Karpas-422 (cell line): Measurements from ENCODE around the gene HNRNPF. TPM values are rescaled to one million over a fixed set of nuclear protein-coding genes. Genes with fewer than 3 reads are reported as not detected.
A peak's percentile ranks its signal among the peaks of the same experiment; 100 is the strongest.
"Not testable (repeated sequence)": the region's sequence is repeated elsewhere in the genome, so short reads cannot be mapped to it uniquely, and the experiment has no call there.

Experiments used
- DNase-seq: peaks from one replicate; pipeline ENCODE4 v3.0.0-alpha.2; 2015
- H2AFZ ChIP-seq: fragments of 200-600 bp; sonication (generic); 2 replicates; pipeline ENCODE4 v1.6.1; 2014; ENCODE audit warnings: antibody characterized with exemption, low read length, mixed read lengths
- H3K27ac ChIP-seq: fragments of 200-600 bp; sonication (generic); 2 replicates; pipeline ENCODE4 v1.5.1; 2014; ENCODE audit warnings: mild to moderate bottlenecking, low read length, moderate library complexity
- H3K27me3 ChIP-seq: fragments of 200-600 bp; sonication (generic); 2 replicates; pipeline ENCODE4 v1.6.1; 2014; ENCODE audit warnings: low read length, mixed read lengths
- H3K36me3 ChIP-seq: fragments of 200-600 bp; sonication (generic); 2 replicates; pipeline ENCODE4 v1.6.1; 2014; ENCODE audit warnings: low read length, mixed read lengths; ENCODE audit not compliant: insufficient read depth
- H3K4me1 ChIP-seq: fragments of 200-600 bp; sonication (generic); 2 replicates; pipeline ENCODE4 v1.6.1; 2014; ENCODE audit warnings: mild to moderate bottlenecking, low read length, mixed read lengths
- H3K4me2 ChIP-seq: fragments of 200-600 bp; sonication (generic); 2 replicates; pipeline ENCODE4 v1.6.1; 2014; ENCODE audit warnings: low read length, low read depth, mild to moderate bottlenecking; ENCODE audit not compliant: poor library complexity, severe bottlenecking
- H3K4me3 ChIP-seq: fragments of 200-600 bp; sonication (generic); 2 replicates; pipeline ENCODE4 v1.5.1; 2014; ENCODE audit warnings: mild to moderate bottlenecking, antibody characterized with exemption, low read length, mixed read lengths
- H3K79me2 ChIP-seq: fragments of 200-600 bp; sonication (generic); 2 replicates; pipeline ENCODE4 v1.6.1; 2014; ENCODE audit warnings: mild to moderate bottlenecking, low read length, mixed read lengths
- H3K9ac ChIP-seq: fragments of 200-600 bp; sonication (generic); 2 replicates; pipeline ENCODE4 v1.6.0; 2014; ENCODE audit warnings: low read length
- H3K9me2 ChIP-seq: fragments of 200-600 bp; sonication (generic), shearing (Covaris generic); replicated peaks from 2 replicates; pipeline ENCODE4 v1.6.0; 2014; ENCODE audit warnings: mild to moderate bottlenecking, low read length, moderate library complexity; ENCODE audit not compliant: insufficient read depth
- H3K9me3 ChIP-seq: fragments of 300-700, 200-600 bp; sonication (generic); 2 replicates; pipeline ENCODE4 v1.6.1; 2014; ENCODE audit warnings: low read length, mixed read lengths
- H4K20me1 ChIP-seq: fragments of 200-600 bp; sonication (generic); 2 replicates; pipeline ENCODE4 v1.6.1; 2014; ENCODE audit warnings: mild to moderate bottlenecking, antibody characterized with exemption, low read length, low read depth; ENCODE audit not compliant: insufficient read depth
- total RNA-seq: library from RNA; depleted of rRNA; stranded (reverse); fragments of >200 nt; shearing (Covaris generic); gene quantifications from 2 replicates; pipeline ENCODE4 v1.2.3, GENCODE V29; 2014; ENCODE audit warnings: low replicate concordance

HNRNPF gene
- total RNA-seq, 1 experiment from 2014 or later, result 160 TPM

- H3K4me2 ChIP-seq, result no peak overlapping the region
- H3K27me3 ChIP-seq, result no peaks in the 10 kb centered on the region
- no peak overlapping the region for H3K9ac ChIP-seq
- H3K4me3 ChIP-seq, result no peak overlapping the region
- H4K20me1 ChIP-seq, result no peaks in the 10 kb centered on the region
- H3K36me3 ChIP-seq, result no peaks in the 10 kb centered on the region
- H3K27ac ChIP-seq, result no peak overlapping the region
- no peaks in the 10 kb centered on the region for H3K79me2 ChIP-seq
- H3K9me2 ChIP-seq, result no peaks in the 10 kb centered on the region
- H2AFZ ChIP-seq, result no peak overlapping the region
- no peaks in the 10 kb centered on the region for H3K4me1 ChIP-seq
- no peak for DNase-seq
- H3K9me3 ChIP-seq, result no peaks in the 10 kb centered on the region
Measured at GRCh38 chr10:43427166-43427825, 18.3 kb upstream of the HNRNPF start.

- H3K4me1 ChIP-seq, H3K9ac ChIP-seq, H3K9me2 ChIP-seq, H3K4me2 ChIP-seq, H3K9me3 ChIP-seq, H4K20me1 ChIP-seq, H2AFZ ChIP-seq, H3K27ac ChIP-seq, DNase-seq, H3K27me3 ChIP-seq, H3K79me2 ChIP-seq, H3K4me3 ChIP-seq, H3K36me3 ChIP-seq: not testable (repeated sequence)
Measured at GRCh38 chr10:43426476-43426875, 17.5 kb upstream of the HNRNPF start.

- no peaks in the 10 kb centered on the region for H3K27me3 ChIP-seq
- H3K4me3 ChIP-seq, result no peak overlapping the region
- H2AFZ ChIP-seq, result no peak overlapping the region
- no peaks in the 10 kb centered on the region for H3K36me3 ChIP-seq
- peaks cover 21% of the 10 kb centered on the region for H3K4me1 ChIP-seq
- H3K9me2 ChIP-seq, result no peaks in the 10 kb centered on the region
- H3K79me2 ChIP-seq, result no peaks in the 10 kb centered on the region
- H3K9ac ChIP-seq, result no peak overlapping the region
- no peak overlapping the region for H3K4me2 ChIP-seq
- H4K20me1 ChIP-seq, result no peaks in the 10 kb centered on the region
- no peak for DNase-seq
- no peaks in the 10 kb centered on the region for H3K9me3 ChIP-seq
- no peak overlapping the region for H3K27ac ChIP-seq
Measured at GRCh38 chr10:43424416-43424815, 15.4 kb upstream of the HNRNPF start.

GRCh38 chr10:43421944-43422343 is 13.0 kb upstream of the HNRNPF start:
- H3K9ac ChIP-seq, result peak overlapping the region; percentile 81
- peak overlapping the region; percentile 97 for H3K4me2 ChIP-seq
- H3K4me3 ChIP-seq, result peak overlapping the region; percentile 76; the same call in 1 of the 2 replicates
- not testable (repeated sequence) for H2AFZ ChIP-seq, H4K20me1 ChIP-seq, H3K27ac ChIP-seq, DNase-seq, H3K36me3 ChIP-seq, H3K9me2 ChIP-seq, H3K9me3 ChIP-seq, H3K79me2 ChIP-seq, H3K27me3 ChIP-seq
- H3K4me1 ChIP-seq, result peaks cover 33% of the 10 kb centered on the region

- Histone ChIP-seq H3K4me3 (peak overlapping the region; percentile 76), H3K79me2 (no peaks in the 10 kb centered on the region), H3K4me2 (peak overlapping the region; percentile 97), H3K9me3 (no peaks in the 10 kb centered on the region), H3K9ac (peak overlapping the region; percentile 81), H3K36me3 (no peaks in the 10 kb centered on the region), H4K20me1 (no peaks in the 10 kb centered on the region), H3K27ac (peak overlapping the region; percentile 92), H2AFZ (no peak overlapping the region), H3K9me2 (no peaks in the 10 kb centered on the region), H3K27me3 (no peaks in the 10 kb centered on the region), H3K4me1 (peaks cover 33% of the 10 kb centered on the region)
- peak; percentile 61 for DNase-seq
Measured at GRCh38 chr10:43421519-43421918, 12.5 kb upstream of the HNRNPF start.

- Histone ChIP-seq H3K4me3 (peak overlapping the region; percentile 76), H2AFZ (peak overlapping the region; percentile 83), H3K9me2 (no peaks in the 10 kb centered on the region), H3K79me2 (no peaks in the 10 kb centered on the region), H3K9ac (peak overlapping the region; percentile 81), H4K20me1 (no peaks in the 10 kb centered on the region), H3K4me1 (peaks cover 33% of the 10 kb centered on the region), H3K36me3 (no peaks in the 10 kb centered on the region), H3K27me3 (no peaks in the 10 kb centered on the region), H3K9me3 (no peaks in the 10 kb centered on the region), H3K27ac (peak overlapping the region; percentile 92), H3K4me2 (peak overlapping the region; percentile 97)
- DNase-seq, result no peak
Measured at GRCh38 chr10:43421201-43421507, 12.2 kb upstream of the HNRNPF start.

GRCh38 chr10:43420369-43421200 is 11.6 kb upstream of the HNRNPF start:
- DNase-seq, result peak; percentile 95
- H3K4me1 ChIP-seq, result peaks cover 33% of the 10 kb centered on the region
- no peaks in the 10 kb centered on the region for H3K27me3 ChIP-seq
- H3K9me2 ChIP-seq, result no peaks in the 10 kb centered on the region
- peak overlapping the region; percentile 83 for H2AFZ ChIP-seq
- H3K4me3 ChIP-seq, result peak overlapping the region; percentile 76
- no peaks in the 10 kb centered on the region for H3K9me3 ChIP-seq
- peak overlapping the region; percentile 97 for H3K4me2 ChIP-seq
- H3K79me2 ChIP-seq, result no peaks in the 10 kb centered on the region
- H3K27ac ChIP-seq, result peak overlapping the region; percentile 92
- H3K9ac ChIP-seq, result peak overlapping the region; percentile 81
- H3K36me3 ChIP-seq, result no peaks in the 10 kb centered on the region
- no peaks in the 10 kb centered on the region for H4K20me1 ChIP-seq

- H3K9me3 ChIP-seq, result no peaks in the 10 kb centered on the region
- H2AFZ ChIP-seq, result no peak overlapping the region
- no peaks in the 10 kb centered on the region for H3K79me2 ChIP-seq
- no peaks in the 10 kb centered on the region for H3K27me3 ChIP-seq
- peak overlapping the region; percentile 81 for H3K9ac ChIP-seq
- peak overlapping the region; percentile 97 for H3K4me2 ChIP-seq
- H3K9me2 ChIP-seq, result no peaks in the 10 kb centered on the region
- no peaks in the 10 kb centered on the region for H3K36me3 ChIP-seq
- H3K27ac ChIP-seq, result peak overlapping the region; percentile 92
- H3K4me3 ChIP-seq, result peak overlapping the region; percentile 76
- H4K20me1 ChIP-seq, result no peaks in the 10 kb centered on the region
- H3K4me1 ChIP-seq, result peaks cover 33% of the 10 kb centered on the region
- no peak for DNase-seq
Measured at GRCh38 chr10:43419997-43420368, 11.0 kb upstream of the HNRNPF start.
